IPS-18c (cell line): ENCODE data around the gene MIA2.
"Not testable (repeated sequence)": the region's sequence is repeated elsewhere in the genome, so short reads cannot be mapped to it uniquely, and the experiment has no call there.

ENCODE experiments used
- H3K4me3 ChIP-seq: 2 replicates; pipeline ENCODE4 v1.7.0; 2013; ENCODE audit warnings: low read depth, mild to moderate bottlenecking, low read length, moderate library complexity; ENCODE audit not compliant: insufficient read depth
- H3K9me3 ChIP-seq: one replicate; pipeline ENCODE4 v1.6.1; 2013; ENCODE audit warnings: mild to moderate bottlenecking, low read length, moderate library complexity; ENCODE audit not compliant: control insufficient read depth, insufficient read depth

The MIA2 gene

DNA sequence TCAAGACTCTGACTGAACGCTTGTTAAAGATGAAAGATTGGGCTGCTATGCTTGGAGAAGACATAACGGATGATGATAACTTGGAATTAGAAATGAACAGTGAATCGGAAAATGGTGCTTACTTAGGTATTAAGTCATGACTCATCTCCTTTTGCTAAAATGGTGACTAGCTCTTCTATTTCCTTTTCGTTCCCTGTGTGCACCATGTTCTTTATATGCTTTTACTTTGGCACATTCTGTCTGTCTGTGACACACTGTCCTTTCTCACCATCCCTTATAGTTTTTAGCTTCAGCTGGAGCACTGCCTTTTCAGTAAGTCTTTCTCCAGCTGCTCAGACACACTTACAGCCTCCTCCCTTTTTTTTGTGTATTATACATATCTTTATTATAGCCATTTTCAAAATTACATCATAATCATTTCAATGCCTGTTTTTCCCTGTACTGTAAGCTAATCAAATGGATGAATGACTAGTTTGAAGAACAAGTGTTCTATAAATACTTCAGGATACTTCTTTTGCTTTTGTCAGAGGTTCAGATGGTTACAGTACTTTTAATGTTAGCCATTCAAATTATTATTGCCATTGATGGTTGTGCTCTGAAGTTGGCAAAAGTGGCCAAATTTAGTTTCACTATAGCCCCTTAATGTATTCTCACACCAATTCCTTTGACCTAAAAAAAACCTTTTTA, 68.6 kb downstream of the MIA2 start:
- H3K9me3 ChIP-seq: no peaks in the 10 kb centered on the region
- H3K4me3 ChIP-seq: no peak overlapping the region

DNA sequence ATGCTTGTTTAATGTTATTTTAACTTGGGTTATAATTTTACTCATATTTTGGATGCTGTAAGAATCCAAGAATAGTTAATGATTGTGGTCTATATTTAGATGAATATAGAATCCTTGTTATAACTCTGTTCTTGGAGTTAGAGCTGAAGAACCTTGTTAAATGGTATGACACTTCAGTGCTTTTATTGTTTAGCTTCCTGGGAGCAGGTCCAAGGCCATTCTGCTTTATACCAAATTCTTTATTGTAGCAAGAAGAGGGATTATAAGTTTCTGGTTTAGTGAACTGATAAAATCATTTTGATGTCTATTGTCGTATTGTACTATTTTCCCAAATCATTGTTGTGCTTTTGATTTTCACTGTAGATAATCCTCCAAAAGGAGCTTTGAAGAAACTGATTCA, 69.4 kb downstream of the MIA2 start:
- Histone ChIP-seq H3K9me3 (no peaks in the 10 kb centered on the region), H3K4me3 (no peak overlapping the region)

DNA sequence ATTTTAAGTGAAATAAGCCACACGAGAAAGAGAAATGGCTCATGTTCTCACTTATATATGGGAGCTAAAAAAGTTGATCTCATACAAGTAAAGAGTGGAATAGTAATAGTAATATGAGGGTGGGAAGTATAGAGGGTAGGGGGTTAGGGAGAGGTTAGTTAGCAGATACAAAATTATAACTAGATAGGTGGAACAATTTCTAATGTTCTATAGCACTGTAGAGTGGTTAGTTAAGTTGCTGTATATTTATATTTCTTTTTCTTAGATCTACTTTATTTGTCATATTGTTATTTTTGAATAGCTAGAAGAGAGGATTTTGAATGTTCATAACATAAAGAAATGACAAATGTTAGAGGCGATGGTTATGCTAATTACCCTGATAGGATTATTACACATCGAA, 74.1 kb downstream of the MIA2 start:
- H3K4me3 ChIP-seq: no peak overlapping the region
- H3K9me3 ChIP-seq: no peaks in the 10 kb centered on the region

DNA sequence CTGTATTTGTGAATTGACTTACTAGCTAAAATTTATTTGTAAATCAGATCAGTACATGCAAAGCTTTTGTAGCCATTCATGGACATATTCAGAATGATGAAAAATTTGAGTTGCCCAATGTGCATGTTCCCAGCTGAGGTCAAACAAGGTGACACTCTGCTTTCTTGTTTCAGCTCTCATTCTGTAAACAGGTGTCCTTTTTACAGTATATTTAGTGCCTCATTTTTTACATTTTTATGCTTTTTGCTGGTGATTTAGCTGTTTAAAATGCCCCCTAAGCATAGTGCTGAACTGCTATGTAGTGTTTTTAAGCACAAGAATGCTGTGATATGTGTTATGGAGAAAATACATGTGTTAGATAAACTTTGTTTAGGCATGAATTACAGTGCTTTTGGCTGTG, 76.3 kb downstream of the MIA2 start:
- Histone ChIP-seq H3K9me3 (no peaks in the 10 kb centered on the region), H3K4me3 (no peak overlapping the region)

DNA sequence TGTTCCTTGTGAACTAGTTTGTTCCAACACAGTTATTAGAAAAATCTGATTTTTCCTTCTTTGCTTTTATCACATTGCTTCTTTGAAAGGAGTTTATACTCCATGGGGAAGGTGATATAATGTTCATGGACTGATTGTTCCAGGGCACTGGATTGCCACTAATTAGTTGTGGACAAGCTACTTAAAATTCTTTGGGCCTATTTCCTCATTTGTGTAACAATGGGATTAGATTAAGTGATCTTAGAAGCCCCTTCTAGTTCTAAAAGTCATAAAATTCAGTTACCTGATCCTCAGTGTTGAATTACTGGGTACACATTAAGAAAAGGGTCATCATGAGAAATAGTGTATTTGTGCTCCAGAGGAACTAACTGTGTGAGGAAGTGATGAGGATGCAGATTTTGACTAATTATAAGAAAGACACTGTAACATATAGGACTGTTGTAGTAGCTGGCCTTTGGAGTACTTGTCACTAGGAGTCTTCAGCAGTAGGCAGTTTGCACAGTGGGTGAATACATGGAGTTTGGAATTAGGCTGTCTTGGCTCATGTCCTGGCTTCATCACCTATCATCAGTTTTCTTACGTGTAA, 82.2 kb downstream of the MIA2 start:
- H3K4me3 ChIP-seq: no peak overlapping the region
- no peaks in the 10 kb centered on the region for H3K9me3 ChIP-seq

DNA sequence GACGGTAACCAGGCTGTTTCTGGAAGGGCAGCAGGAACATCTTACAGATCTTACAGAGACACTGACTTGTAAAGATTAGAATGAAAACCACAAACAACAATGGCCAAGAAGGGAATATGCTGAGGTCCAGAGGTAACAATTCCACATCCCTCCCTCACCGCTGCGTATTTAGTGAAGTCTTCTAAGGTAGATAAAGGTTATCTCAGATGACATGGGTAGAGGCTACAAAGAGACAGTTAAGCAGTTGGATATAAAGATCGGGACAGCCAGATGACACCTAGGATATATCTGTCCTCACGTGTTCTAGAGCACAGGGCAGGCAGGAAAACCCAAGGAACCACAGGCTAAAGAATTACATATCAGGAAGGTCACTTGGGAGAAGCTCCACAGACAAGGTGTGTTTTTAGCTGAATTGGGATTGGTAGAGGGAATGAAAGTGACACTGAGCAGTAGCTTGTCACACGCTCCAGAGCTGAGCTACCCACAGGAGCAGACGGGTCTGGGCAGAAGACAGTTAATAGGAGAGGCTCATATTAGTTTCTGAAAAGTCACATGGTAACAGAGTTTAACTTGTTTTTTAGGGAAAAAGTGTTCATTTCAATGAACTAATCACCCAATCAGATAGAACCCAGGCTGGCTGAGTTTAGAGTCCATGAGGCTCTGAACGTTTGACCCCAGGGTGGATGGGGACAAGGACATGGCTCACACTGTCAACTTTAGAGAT, 83.3 kb downstream of the MIA2 start:
- H3K4me3 ChIP-seq: no peak overlapping the region
- H3K9me3 ChIP-seq: no peaks in the 10 kb centered on the region

DNA sequence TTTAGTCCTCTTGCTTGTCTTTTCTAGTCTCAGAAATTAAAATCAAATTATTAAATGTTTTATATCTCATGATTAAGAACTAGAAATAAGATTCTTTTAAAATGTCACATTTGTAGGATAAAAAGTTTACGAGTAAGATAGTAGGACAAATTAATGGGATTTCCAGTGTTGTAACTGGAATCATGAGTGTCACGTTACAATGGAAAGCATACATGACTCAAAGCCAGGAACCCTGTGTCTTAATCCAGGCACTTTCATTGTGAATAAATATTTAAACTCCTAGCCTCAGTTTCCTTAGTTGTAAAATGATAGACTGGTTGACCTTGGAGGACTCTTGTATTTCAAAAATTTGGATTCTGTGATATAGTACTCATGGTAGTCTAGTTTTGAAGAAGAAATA, 84.9 kb downstream of the MIA2 start:
- no peaks in the 10 kb centered on the region for H3K9me3 ChIP-seq
- H3K4me3 ChIP-seq: no peak overlapping the region

DNA sequence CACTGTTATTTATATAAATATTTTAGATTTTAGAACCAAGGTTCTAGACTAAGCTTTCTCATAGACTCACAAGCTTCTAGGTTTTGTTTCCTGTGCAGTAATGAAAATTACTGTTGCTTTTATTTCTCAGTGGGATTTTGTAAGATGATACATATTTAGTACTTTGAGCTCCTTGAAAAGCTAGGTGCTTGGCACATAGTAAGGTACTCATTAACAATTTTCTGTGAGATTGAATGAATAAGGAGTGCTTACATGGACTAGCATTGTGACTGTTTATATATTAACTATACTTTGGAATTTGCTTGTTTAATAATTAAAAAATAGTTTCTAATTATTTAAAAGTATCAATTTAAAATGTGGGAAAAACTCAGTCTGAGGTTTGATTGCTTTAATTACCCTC, 85.7 kb downstream of the MIA2 start:
- no peak overlapping the region for H3K4me3 ChIP-seq
- no peaks in the 10 kb centered on the region for H3K9me3 ChIP-seq

DNA sequence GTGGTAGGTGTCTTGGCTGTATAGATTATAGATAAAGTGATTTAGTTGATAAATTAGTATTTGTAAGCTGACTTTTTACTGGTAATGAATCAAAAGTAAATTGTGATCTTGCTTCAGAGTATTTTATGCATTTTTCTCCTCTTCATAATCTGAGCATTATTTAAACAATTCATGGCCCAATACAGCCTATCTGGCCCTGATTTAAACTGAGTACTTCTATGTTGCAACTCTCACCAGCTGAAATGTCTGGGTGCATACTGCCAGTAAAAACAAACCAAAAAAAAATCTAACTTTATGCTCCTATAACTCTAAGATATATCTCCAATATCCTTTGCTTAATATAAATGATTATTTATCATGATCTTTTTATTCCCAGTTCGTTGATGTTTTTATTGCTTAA, 86.6 kb downstream of the MIA2 start:
- H3K9me3 ChIP-seq: no peaks in the 10 kb centered on the region

DNA sequence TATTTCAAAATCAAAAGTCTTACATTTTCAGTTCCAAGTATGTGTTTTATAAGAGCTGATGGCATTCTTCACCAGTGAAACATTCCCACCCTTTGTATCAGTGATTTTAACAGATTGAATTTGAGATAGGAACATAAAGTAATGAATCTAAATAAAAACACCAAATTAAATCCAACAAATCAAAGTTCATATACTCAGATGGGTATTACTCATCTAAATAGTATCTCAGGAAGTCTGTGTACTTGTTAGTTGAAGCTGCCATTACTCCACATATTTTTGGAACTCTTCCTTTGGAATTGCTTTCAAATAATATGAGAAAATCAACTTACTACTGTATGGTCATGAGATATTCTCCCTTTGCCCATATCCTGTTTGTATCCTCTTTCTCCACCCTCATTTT, 89.1 kb downstream of the MIA2 start:
- Histone ChIP-seq H3K9me3 (no peaks in the 10 kb centered on the region), H3K4me3 (no peak overlapping the region)

More for the DNA sequence above, 86.6 kb downstream of the MIA2 start:
- H3K4me3 ChIP-seq: no peak overlapping the region

DNA sequence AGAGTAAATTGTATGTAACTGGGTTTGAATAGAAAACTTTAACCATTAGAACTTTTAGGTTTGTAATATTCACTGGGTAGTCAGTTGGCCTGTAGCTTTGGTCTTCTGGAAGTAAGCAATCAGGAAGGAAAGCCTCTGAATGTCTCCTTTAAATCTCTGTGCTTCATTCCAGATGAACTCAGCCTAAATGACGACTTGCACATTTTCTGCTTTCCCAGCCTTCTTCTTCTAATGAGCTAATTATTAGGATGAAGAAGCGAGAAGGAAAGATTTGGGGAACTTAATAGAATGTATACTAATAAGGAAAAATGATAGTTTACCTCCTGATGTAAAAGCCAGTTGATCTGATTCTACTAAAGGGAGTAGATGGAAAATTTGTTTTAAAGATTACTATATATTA, 90.4 kb downstream of the MIA2 start:
- Histone ChIP-seq H3K4me3 (no peak overlapping the region), H3K9me3 (no peaks in the 10 kb centered on the region)

DNA sequence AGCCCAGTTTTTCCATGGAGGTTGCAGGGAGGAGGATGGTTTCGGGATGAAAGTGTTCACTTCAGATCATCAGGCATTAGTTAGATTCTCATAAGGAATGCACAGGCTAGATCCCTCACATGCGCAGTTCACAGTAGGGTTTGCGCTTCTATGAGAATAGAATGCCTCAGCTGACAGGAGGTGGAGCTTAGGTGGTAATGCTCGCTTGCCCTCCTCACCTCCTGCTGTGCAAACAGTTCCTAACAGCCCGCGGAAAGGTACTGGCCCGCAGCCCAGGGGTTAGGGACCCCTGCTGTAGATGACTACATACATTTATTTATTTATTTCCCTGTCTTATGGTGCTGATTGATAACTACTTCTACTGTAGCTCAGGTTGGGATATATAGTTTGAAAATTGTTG, 105.3 kb downstream of the MIA2 start:
- Histone ChIP-seq H3K4me3 (no peak overlapping the region), H3K9me3 (no peaks in the 10 kb centered on the region)

DNA sequence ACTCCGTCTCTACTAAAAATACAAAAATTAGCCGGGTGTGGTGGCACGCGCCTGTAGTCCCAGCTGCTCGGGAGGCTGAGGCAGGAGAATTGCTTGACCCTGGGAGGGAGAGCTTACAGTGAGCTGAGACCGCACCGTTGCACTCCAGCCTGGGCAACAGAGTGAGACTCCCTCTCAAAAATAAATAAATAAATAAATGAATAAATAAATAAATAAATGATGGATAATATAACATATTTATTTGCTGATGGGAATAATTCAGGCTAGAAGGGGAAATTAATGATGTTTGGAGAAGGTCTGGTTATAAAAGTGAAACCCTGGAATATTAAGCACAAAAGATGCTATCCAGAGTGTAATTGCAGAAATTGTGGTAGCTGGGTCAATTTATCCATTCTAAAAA, 107.4 kb downstream of the MIA2 start:
- H3K9me3 ChIP-seq, H3K4me3 ChIP-seq: not testable (repeated sequence)

DNA sequence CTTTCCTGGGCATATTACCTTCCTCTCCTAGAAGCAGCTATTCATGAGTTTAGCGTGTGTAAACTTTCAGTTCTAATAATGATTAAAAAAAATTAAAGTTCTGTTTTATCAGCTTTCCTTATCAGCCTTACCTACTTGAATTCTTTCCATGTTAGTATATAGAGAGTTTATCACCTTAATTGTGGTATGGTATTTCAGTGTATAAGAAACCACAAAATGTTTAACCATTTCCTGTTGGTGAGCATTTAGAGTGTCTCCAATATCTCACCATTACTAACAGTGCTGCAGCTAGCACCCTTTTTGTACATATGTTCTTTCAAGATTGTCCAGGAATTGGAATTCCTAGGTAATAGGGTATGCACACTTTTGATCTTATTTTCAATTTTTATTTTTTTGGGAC, 109.1 kb downstream of the MIA2 start:
- no peaks in the 10 kb centered on the region for H3K9me3 ChIP-seq
- no peak overlapping the region for H3K4me3 ChIP-seq

DNA sequence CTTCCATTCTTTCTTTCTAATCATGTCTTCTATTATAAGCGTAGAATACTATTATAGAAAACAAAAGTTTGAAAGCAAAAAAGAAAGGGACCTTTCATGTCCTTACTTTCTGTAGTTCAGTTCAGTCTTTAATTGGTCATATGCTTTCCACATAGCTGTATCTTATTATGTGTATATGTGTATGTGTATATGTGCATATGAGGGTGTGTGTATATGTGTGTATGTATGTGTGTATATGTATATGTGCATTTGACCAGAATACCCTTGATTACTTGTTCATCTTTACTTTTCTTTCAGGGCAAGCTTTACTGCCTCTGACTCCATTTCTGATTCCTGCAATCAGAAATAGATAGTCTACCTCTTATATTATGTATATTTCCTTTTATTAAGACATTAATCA, 109.9 kb downstream of the MIA2 start:
- Histone ChIP-seq H3K4me3 (no peak overlapping the region), H3K9me3 (no peaks in the 10 kb centered on the region)

DNA sequence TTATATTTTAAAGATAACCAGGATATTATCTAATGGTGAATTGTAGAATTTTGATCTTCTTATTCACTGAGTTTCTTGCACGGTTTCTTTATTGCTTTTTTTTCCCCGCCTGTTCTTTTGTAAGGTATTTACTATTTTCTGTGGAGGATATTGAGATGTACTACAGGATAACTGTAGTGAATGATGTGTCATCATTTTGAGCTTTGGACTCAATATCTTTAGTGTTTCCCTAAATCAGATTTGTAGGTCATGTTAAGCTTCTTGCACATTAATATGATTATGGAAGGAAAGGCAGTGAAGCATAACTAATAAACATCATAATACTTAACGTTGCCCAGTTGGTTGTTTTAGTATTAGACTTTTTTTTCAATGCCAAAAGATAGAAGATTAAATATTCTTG, 117.2 kb downstream of the MIA2 start:
- Histone ChIP-seq H3K4me3 (no peak overlapping the region), H3K9me3 (no peaks in the 10 kb centered on the region)

DNA sequence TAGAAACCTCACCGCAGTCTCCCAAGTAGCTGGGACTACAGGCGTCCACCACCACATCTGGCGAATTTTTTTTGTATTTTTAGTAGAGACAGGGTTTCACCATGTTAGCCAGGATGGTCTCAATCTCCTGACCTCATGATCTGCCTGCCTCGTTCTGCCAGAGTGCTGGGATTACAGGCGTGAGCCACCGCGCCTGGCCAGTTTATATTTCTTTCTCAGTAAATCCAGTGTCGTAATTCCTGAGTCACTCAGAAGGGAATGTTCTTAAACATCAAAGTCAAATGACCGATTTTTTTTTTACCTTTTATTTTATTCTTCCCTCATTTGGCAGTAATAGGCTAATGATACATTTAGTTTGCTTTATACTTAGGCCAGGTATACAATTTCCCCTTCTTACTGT, 118.0 kb downstream of the MIA2 start:
- no peak overlapping the region for H3K4me3 ChIP-seq
- H3K9me3 ChIP-seq: no peaks in the 10 kb centered on the region

DNA sequence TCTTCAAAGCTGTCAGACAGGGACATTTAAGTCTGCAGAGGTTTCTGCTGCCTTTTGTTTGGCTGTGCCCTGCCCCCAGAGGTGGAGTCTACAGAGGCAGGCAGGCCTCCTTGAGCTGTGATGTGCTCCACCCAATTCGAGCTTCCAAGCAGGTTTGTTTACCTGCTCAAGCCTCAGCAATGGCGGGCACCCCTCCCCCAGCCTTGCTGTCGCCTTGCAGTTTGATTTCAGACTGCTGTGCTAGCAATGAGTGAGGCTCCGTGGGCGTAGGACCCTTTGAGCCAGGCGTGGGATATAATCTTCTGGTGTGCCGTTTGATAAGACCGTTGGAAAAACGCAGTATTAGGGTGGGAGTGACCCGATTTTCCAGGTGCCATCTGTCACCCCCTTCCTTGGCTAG, 125.4 kb downstream of the MIA2 start:
- not testable (repeated sequence) for H3K4me3 ChIP-seq, H3K9me3 ChIP-seq
